HCT116 (cell line): ENCODE measurements around the gene WWOX. TPM values are rescaled to one million over a fixed set of nuclear protein-coding genes. Genes with fewer than 3 reads are reported as not detected.

ENCODE experiments used
- ATAC-seq: fragments of 200-7000 bp; cut with Tn5 transposase; 2 replicates; pipeline ENCODE4 v1.9.1; 2020; ENCODE audit warnings: mild to moderate bottlenecking, moderate library complexity
- BruUV-seq: library from RNA; stranded (reverse); fragments of 400-500 nt; replicated peaks from 2 replicates; lab custom pipeline; 2021; lab: Mats Ljungman, UMichigan
- CTCF ChIA-PET: fragments of 300-600 bp; sonication (Branson Sonifier 250); formaldehyde crosslinking; loops from one replicate; lab custom pipeline; 2021; ENCODE audit warnings: antibody characterized with exemption; lab: Charles Lee
- POLR2A ChIA-PET: fragments of 300-600, 350-600 bp; sonication (Branson Sonifier 250); formaldehyde crosslinking; loops from one replicate; lab custom pipeline; 2021; ENCODE audit warnings: antibody characterized with exemption; lab: Charles Lee
- RAD21 ChIA-PET, 2 experiments: fragments of 300-600 bp; sonication (Branson Sonifier 250); formaldehyde crosslinking; loops; one replicate each; lab custom pipeline; 2023; ENCODE audit warnings: low total read pairs in 2 of 2; ENCODE audit not compliant: uncharacterized antibody in 2 of 2, unreplicated experiment in 2 of 2, low non-redundant PET in 1 of 2; lab: Charles Lee
- DNase-seq: peaks from one replicate; pipeline ENCODE4 v3.0.0-alpha.2; 2010; ENCODE audit warnings: low read depth, low spot score
- H2AFZ ChIP-seq: fragments of 200-600 bp; shearing (Covaris generic), sonication (generic); 2 replicates; pipeline ENCODE4 v1.6.1; 2017; ENCODE audit warnings: low read depth, mixed run types, mixed read lengths, antibody characterized with exemption, low read length; ENCODE audit not compliant: poor library complexity, severe bottlenecking
- H3K27ac ChIP-seq: 2 replicates; pipeline ENCODE4 v1.5.1; 2012; ENCODE audit warnings: low read depth, low read length
- H3K27me3 ChIP-seq: fragments of 200-600 bp; sonication (generic); 2 replicates; pipeline ENCODE4 v1.6.1; 2016; ENCODE audit warnings: mixed run types, low read length, mixed read lengths; ENCODE audit not compliant: insufficient read depth
- H3K36me3 ChIP-seq, 2 experiments: fragments of 200-500 bp in 1 of 2; fragments of 200-600 bp in 1 of 2; sonication (Bioruptor generic) in 1 of 2; sonication (generic) in 1 of 2; 2 replicates each; pipeline versions ENCODE4 v1.5.1 to v1.6.1; 2014 to 2016; ENCODE audit warnings: low read length in 2 of 2, inconsistent platforms in 1 of 2, mixed read lengths in 1 of 2, mixed run types in 1 of 2; ENCODE audit not compliant: insufficient read depth in 2 of 2, control insufficient read depth in 1 of 2
- H3K4me1 ChIP-seq, 2 experiments: fragments of 200-600 bp in 1 of 2; sonication (generic) in 1 of 2; 2 replicates each; pipeline versions ENCODE4 v1.5.1 to v1.6.1; 2012 to 2017; ENCODE audit warnings: low read length in 2 of 2, inconsistent platforms in 1 of 2, mild to moderate bottlenecking in 1 of 2, mixed read lengths in 1 of 2, mixed run types in 1 of 2, moderate library complexity in 1 of 2; ENCODE audit not compliant: insufficient read depth in 2 of 2, control insufficient read depth in 1 of 2
- H3K4me2 ChIP-seq: fragments of 200-600 bp; sonication (generic); 2 replicates; pipeline ENCODE4 v1.6.1; 2017; ENCODE audit warnings: mixed run types, low read length, mixed read lengths
- H3K4me3 ChIP-seq, 2 experiments: fragments of 200-600 bp in 1 of 2; sonication (generic) in 1 of 2; replicated peaks in 1 of 2; 2 replicates each; pipeline ENCODE4 v1.5.1; 2011 to 2016; ENCODE audit warnings: low read length in 2 of 2, control low read depth in 1 of 2, low read depth in 1 of 2, mild to moderate bottlenecking in 1 of 2, mixed read lengths in 1 of 2, mixed run types in 1 of 2
- H3K79me2 ChIP-seq: fragments of 200-600 bp; sonication (generic); 2 replicates; pipeline ENCODE4 v1.6.1; 2017; ENCODE audit warnings: mild to moderate bottlenecking, mixed run types, low read length, moderate library complexity, mixed read lengths; ENCODE audit not compliant: insufficient read depth
- H3K9ac ChIP-seq: fragments of 200-600 bp; sonication (generic); 2 replicates; pipeline ENCODE4 v1.6.1; 2016; ENCODE audit warnings: low read length, mixed read lengths
- H3K9me2 ChIP-seq: fragments of 200-600 bp; sonication (generic), shearing (Covaris generic); 2 replicates; pipeline ENCODE4 v1.6.1; 2017; ENCODE audit warnings: mixed run types, mild to moderate bottlenecking, moderate library complexity; ENCODE audit not compliant: insufficient read depth
- H3K9me3 ChIP-seq, 2 experiments: fragments of 200-500 bp in 1 of 2; fragments of 200-600 bp in 1 of 2; sonication (Bioruptor generic) in 1 of 2; sonication (generic) in 1 of 2; 2 replicates each; pipeline ENCODE4 v1.6.1; 2014 to 2017; ENCODE audit warnings: low read length in 2 of 2, mixed read lengths in 2 of 2, inconsistent platforms in 1 of 2, low read depth in 1 of 2, mild to moderate bottlenecking in 1 of 2, mixed run types in 1 of 2, moderate library complexity in 1 of 2; ENCODE audit not compliant: control insufficient read depth in 1 of 2, insufficient read depth in 1 of 2
- H4K20me1 ChIP-seq: fragments of 200-600 bp; sonication (generic), shearing (Covaris generic); 2 replicates; pipeline ENCODE4 v1.6.1; 2017; ENCODE audit warnings: mixed run types, mild to moderate bottlenecking, moderate library complexity; ENCODE audit not compliant: insufficient read depth
- ATF3 ChIP-seq: IDR thresholded peaks from 2 replicates; pipeline ENCODE4 v1.6.1; 2012
- CBX3 ChIP-seq: IDR thresholded peaks from 2 replicates; pipeline ENCODE4 v1.6.1; 2012; ENCODE audit warnings: low read depth
- CEBPB ChIP-seq: IDR thresholded peaks from 2 replicates; pipeline ENCODE4 v1.6.1; 2012; ENCODE audit warnings: low read depth
- ELF1 ChIP-seq: IDR thresholded peaks from 2 replicates; pipeline ENCODE4 v1.6.1; 2012; ENCODE audit warnings: low read depth, borderline replicate concordance
- RAD21 ChIP-seq: IDR thresholded peaks from 2 replicates; pipeline ENCODE4 v1.6.1; 2012; ENCODE audit warnings: low read depth, mild to moderate bottlenecking
- SIN3A ChIP-seq: IDR thresholded peaks from 2 replicates; pipeline ENCODE4 v1.6.1; 2012; ENCODE audit warnings: low read depth
- SP1 ChIP-seq: IDR thresholded peaks from 2 replicates; pipeline ENCODE4 v1.6.1; 2012; ENCODE audit warnings: low read depth
- intact Hi-C: fragments of 100-400 bp; cut with micrococcal nuclease; formaldehyde crosslinking; loops from 2 replicates; pipeline ENCODE4 v1.10.0; 2022
- total RNA-seq: library from RNA; stranded (reverse); gene quantifications from one replicate; pipeline ENCODE4 v1.2.1, GENCODE V29; 2021; ENCODE audit not compliant: unreplicated experiment
- TF ChIP-seq, protein P1 (sequence below): IDR thresholded peaks from 2 replicates; pipeline ENCODE4 v1.6.1; 2011; ENCODE audit warnings: mild to moderate bottlenecking, low read length, moderate library complexity; ENCODE audit not compliant: insufficient replicate concordance; ENCODE audit errors: extremely low read depth

The WWOX gene
- total RNA-seq, 1 experiment from 2014 or later: 13.7 TPM

DNA sequence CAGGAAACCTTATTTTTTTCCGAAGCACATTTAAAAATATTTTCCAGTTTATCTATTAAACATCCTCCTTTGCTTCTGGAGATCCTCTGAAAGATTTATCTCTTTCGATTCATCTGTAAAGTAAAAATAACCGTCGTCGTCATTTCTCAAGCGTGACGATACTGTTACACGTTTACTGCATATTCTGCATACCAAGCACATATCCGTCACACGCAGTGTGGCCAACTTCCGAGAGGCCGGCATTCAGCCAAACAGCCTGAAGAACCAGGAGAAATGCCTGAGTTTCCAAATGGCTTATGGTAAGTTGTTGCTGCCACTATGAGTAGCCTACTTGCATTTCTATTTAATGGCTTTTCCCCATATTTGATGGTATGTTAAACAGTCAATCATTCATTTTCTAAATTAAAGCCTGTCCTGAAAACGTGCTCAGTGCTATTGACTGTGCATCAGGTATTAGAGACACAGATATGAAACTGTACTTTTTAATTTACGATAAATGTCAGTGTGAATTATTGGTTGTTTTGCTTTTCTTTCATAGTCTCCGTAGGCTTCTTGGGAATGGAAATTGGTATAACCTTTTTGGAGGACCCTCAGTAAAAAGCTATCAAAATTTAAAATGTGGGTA lies 275.7 kb downstream of the WWOX start:
- Histone ChIP-seq H3K27me3 (no peaks in the 10 kb centered on the region), H3K79me2 (no peaks in the 10 kb centered on the region), H3K4me1 (no peaks in the 10 kb centered on the region), H3K9me3 (no peaks in the 10 kb centered on the region), H3K9me2 (no peaks in the 10 kb centered on the region), H3K27ac (no peak overlapping the region), H4K20me1 (no peaks in the 10 kb centered on the region), H3K36me3 (no peaks in the 10 kb centered on the region), H3K4me3 (no peak overlapping the region), H3K4me2 (no peak overlapping the region), H2AFZ (no peak overlapping the region), H3K9ac (no peak overlapping the region)
- no TSS peak for BruUV-seq
- POLR2A ChIA-PET: no interaction called here
- no peak for DNase-seq
- CTCF ChIA-PET: no interaction called here
- RAD21 ChIA-PET: no interaction called here
- TF ChIP-seq SP1 (no peak), ELF1 (no peak), RAD21 (no peak), CBX3 (no peak), SIN3A (no peak), CEBPB (no peak)
- TF ChIP-seq, protein P1, sequence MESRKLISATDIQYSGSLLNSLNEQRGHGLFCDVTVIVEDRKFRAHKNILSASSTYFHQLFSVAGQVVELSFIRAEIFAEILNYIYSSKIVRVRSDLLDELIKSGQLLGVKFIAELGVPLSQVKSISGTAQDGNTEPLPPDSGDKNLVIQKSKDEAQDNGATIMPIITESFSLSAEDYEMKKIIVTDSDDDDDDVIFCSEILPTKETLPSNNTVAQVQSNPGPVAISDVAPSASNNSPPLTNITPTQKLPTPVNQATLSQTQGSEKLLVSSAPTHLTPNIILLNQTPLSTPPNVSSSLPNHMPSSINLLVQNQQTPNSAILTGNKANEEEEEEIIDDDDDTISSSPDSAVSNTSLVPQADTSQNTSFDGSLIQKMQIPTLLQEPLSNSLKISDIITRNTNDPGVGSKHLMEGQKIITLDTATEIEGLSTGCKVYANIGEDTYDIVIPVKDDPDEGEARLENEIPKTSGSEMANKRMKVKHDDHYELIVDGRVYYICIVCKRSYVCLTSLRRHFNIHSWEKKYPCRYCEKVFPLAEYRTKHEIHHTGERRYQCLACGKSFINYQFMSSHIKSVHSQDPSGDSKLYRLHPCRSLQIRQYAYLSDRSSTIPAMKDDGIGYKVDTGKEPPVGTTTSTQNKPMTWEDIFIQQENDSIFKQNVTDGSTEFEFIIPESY: no peak
- intact Hi-C loops: no loop called here
- ATAC-seq: no peak

DNA sequence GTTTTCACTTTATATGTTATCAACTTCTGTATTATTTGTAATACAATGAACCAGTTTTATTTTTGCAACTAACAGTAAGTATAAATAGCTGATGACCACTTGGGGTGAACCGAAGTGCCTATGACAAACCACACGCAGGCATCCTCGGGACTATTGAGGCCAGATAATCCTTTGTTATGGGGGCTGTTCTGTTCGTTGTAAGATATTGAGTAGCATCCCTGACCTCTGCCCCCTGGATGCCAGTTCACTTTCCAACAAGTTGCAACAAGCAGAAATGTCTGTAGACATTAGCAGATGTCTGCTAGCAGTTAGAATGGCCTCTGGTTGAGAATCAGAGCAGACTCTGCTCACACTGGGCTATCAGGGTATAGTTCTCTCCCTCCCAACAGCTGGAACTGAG lies 277.0 kb downstream of the WWOX start:
- H3K36me3 ChIP-seq: no peaks in the 10 kb centered on the region
- no peaks in the 10 kb centered on the region for H3K79me2 ChIP-seq
- H3K4me1 ChIP-seq: no peaks in the 10 kb centered on the region
- H3K9ac ChIP-seq: no peak overlapping the region
- no peak for TF ChIP-seq ATF3
- ChIA-PET POLR2A (no interaction called here), RAD21 (no interaction called here), CTCF (no interaction called here)
- H3K27ac ChIP-seq: no peak overlapping the region
- H3K4me2 ChIP-seq: no peak overlapping the region
- H3K4me3 ChIP-seq: no peak overlapping the region
- no peaks in the 10 kb centered on the region for H3K9me3 ChIP-seq
- intact Hi-C loops: no loop called here
- no peak for DNase-seq
- H4K20me1 ChIP-seq: no peaks in the 10 kb centered on the region
- no TSS peak for BruUV-seq
- H3K27me3 ChIP-seq: no peaks in the 10 kb centered on the region
- H3K9me2 ChIP-seq: no peaks in the 10 kb centered on the region
- no peak for ATAC-seq
- no peak overlapping the region for H2AFZ ChIP-seq
